ENCODE data around the gene TCP11L2.

Gene TCP11L2

GRCh38 chr12:106291342-106291741 is 11.2 kb upstream of the TCP11L2 start:
- no peak for DNase-seq
- H3K36me3 ChIP-seq (replicated peaks; ENCODE audit: insufficient read depth, low read length) = no peaks in the 10 kb centered on the region
- no peak overlapping the region for H2AFZ ChIP-seq (ENCODE audit: low read length)
- H3K4me2 ChIP-seq (ENCODE audit: low read depth, low read length) = no peak overlapping the region
- no peaks in the 10 kb centered on the region for H3K9me3 ChIP-seq (replicated peaks; ENCODE audit: insufficient read depth, low read length)
- H3K9me2 ChIP-seq (replicated peaks; ENCODE audit: insufficient read depth, low read length) = no peaks in the 10 kb centered on the region
- H3K27me3 ChIP-seq (replicated peaks; ENCODE audit: insufficient read depth, low read length) = no peaks in the 10 kb centered on the region
- H3F3A ChIP-seq (ENCODE audit: insufficient read depth, low read length) = no peaks in the 10 kb centered on the region
- H3K4me3 ChIP-seq (ENCODE audit: low read length) = no peak overlapping the region
- no peaks in the 10 kb centered on the region for H4K20me1 ChIP-seq (ENCODE audit: insufficient read depth, low read length)
- H3K4me1 ChIP-seq (ENCODE audit: low read length) = no peaks in the 10 kb centered on the region
- no peaks in the 10 kb centered on the region for H3K79me2 ChIP-seq (ENCODE audit: low read length)
- no peak overlapping the region for H3K27ac ChIP-seq (ENCODE audit: low read length)
- TF ChIP-seq EZH2phosphoT487 (IDR thresholded peaks at IDR 0.05; ENCODE audit: low read length) = no peak
- no peak for TF ChIP-seq EZH2 (optimal IDR thresholded peaks at IDR 0.05; ENCODE audit: low read depth, low read length)
- no peak for TF ChIP-seq CTCF (IDR thresholded peaks at IDR 0.05; ENCODE audit: low read length)
- H3K9ac ChIP-seq (ENCODE audit: low read length) = no peak overlapping the region

GRCh38 chr12:106292339-106292738 is 10.2 kb upstream of the TCP11L2 start:
- Histone ChIP-seq H3K9me3 (replicated peaks; ENCODE audit: insufficient read depth, low read length) (no peaks in the 10 kb centered on the region), H3K36me3 (replicated peaks; ENCODE audit: insufficient read depth, low read length) (no peaks in the 10 kb centered on the region), H3F3A (ENCODE audit: insufficient read depth, low read length) (no peaks in the 10 kb centered on the region), H3K4me3 (ENCODE audit: low read length) (no peak overlapping the region), H3K4me1 (ENCODE audit: low read length) (no peaks in the 10 kb centered on the region; the same call in 1 of the 2 replicates), H3K27me3 (replicated peaks; ENCODE audit: insufficient read depth, low read length) (no peaks in the 10 kb centered on the region), H2AFZ (ENCODE audit: low read length) (no peak overlapping the region), H3K9ac (ENCODE audit: low read length) (no peak overlapping the region), H3K4me2 (ENCODE audit: low read depth, low read length) (no peak overlapping the region), H4K20me1 (ENCODE audit: insufficient read depth, low read length) (no peaks in the 10 kb centered on the region), H3K9me2 (replicated peaks; ENCODE audit: insufficient read depth, low read length) (no peaks in the 10 kb centered on the region), H3K79me2 (ENCODE audit: low read length) (no peaks in the 10 kb centered on the region), H3K27ac (ENCODE audit: low read length) (no peak overlapping the region)
- DNase-seq = no peak
- TF ChIP-seq CTCF (IDR thresholded peaks at IDR 0.05; ENCODE audit: low read length) (no peak), EZH2 (optimal IDR thresholded peaks at IDR 0.05; ENCODE audit: low read depth, low read length) (no peak), EZH2phosphoT487 (IDR thresholded peaks at IDR 0.05; ENCODE audit: low read length) (no peak)

GRCh38 chr12:106296179-106296877 is 6.2 kb upstream of the TCP11L2 start:
- TF ChIP-seq EZH2phosphoT487 (IDR thresholded peaks at IDR 0.05; ENCODE audit: low read length) (no peak), CTCF (IDR thresholded peaks at IDR 0.05; ENCODE audit: low read length) (no peak), EZH2 (optimal IDR thresholded peaks at IDR 0.05; ENCODE audit: low read depth, low read length) (no peak)
- Histone ChIP-seq H3K4me2 (ENCODE audit: low read depth, low read length) (no peak overlapping the region), H3K79me2 (ENCODE audit: low read length) (no peaks in the 10 kb centered on the region), H3K4me3 (ENCODE audit: low read length) (no peak overlapping the region), H3K27ac (ENCODE audit: low read length) (no peak overlapping the region), H3K9me2 (replicated peaks; ENCODE audit: insufficient read depth, low read length) (no peaks in the 10 kb centered on the region), H3K4me1 (ENCODE audit: low read length) (peaks cover 9% of the 10 kb centered on the region), H3F3A (ENCODE audit: insufficient read depth, low read length) (no peaks in the 10 kb centered on the region), H3K9ac (ENCODE audit: low read length) (no peak overlapping the region), H3K9me3 (replicated peaks; ENCODE audit: insufficient read depth, low read length) (no peaks in the 10 kb centered on the region), H2AFZ (ENCODE audit: low read length) (no peak overlapping the region), H4K20me1 (ENCODE audit: insufficient read depth, low read length) (no peaks in the 10 kb centered on the region), H3K36me3 (replicated peaks; ENCODE audit: insufficient read depth, low read length) (no peaks in the 10 kb centered on the region), H3K27me3 (replicated peaks; ENCODE audit: insufficient read depth, low read length) (no peaks in the 10 kb centered on the region)
- no peak for DNase-seq
